ENCODE results near the gene FBXO24. TPM values are rescaled to one million over a fixed set of nuclear protein-coding genes. Genes with fewer than 3 reads are reported as not detected.
A peak's percentile ranks its signal among the peaks of the same experiment; 100 is the strongest.

FBXO24 gene
- total and polyA plus RNA-seq, 9 of the 15 experiments (the other 6 are each of a cell fraction or from before 2014, with no cell fraction given) = 0.17 to 0.95 (median 0.50) TPM

DNA sequence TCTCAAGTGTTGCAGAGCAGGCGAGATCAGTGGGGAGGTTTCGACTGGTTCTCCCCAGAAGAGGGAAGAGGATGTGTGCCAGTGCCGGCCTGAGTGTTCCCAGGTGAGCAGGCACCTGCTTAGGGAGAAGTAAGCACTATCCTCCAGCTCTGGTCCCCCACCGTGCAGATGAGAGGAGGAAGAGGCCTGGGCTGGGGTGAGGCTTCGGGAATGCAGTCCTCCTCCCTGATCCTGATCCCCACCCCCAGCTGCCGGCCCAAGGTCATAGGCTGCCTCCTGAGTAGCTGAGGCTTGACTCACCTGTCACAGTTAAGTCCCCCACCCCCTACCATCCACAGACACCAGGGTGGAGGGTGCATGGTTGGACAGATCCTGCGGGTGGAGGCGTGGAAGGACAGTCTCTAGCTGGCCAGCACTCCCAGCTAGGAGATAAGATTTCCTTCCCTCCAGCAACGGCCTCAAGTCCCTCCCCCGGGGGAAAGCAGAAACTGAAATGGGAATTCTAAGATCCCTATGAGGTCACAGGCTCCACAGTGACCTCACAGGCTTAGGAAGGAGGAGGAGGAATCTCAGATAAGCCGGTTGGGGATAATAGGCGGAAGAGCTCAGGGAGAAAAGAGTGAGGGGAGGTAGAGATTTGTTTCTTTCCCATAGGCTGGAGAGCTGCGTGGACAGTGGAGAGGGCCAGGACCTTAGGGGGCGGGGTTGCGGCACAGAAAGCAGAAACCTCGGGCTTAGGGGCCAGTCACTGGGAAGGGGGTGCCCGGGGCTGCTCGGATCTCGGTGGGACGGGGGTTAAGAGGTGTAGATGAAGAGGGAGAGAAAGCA lies 1.2 kb upstream of the FBXO24 start (continued):
- TF ChIP-seq, protein P1, sequence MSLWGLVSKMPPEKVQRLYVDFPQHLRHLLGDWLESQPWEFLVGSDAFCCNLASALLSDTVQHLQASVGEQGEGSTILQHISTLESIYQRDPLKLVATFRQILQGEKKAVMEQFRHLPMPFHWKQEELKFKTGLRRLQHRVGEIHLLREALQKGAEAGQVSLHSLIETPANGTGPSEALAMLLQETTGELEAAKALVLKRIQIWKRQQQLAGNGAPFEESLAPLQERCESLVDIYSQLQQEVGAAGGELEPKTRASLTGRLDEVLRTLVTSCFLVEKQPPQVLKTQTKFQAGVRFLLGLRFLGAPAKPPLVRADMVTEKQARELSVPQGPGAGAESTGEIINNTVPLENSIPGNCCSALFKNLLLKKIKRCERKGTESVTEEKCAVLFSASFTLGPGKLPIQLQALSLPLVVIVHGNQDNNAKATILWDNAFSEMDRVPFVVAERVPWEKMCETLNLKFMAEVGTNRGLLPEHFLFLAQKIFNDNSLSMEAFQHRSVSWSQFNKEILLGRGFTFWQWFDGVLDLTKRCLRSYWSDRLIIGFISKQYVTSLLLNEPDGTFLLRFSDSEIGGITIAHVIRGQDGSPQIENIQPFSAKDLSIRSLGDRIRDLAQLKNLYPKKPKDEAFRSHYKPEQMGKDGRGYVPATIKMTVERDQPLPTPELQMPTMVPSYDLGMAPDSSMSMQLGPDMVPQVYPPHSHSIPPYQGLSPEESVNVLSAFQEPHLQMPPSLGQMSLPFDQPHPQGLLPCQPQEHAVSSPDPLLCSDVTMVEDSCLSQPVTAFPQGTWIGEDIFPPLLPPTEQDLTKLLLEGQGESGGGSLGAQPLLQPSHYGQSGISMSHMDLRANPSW (CRISPR knock-in tag; IDR thresholded peaks at IDR 0.05) = no peak
- no peak for TF ChIP-seq RFX7 (CRISPR knock-in tag; IDR thresholded peaks at IDR 0.05)
- TF ChIP-seq XRCC4 (IDR thresholded peaks at IDR 0.05; ENCODE audit: extremely low read depth, insufficient read depth, insufficient read length) = no peak
- no peak for TF ChIP-seq ZNF589 (CRISPR knock-in tag; IDR thresholded peaks at IDR 0.05; ENCODE audit: low read depth)
- no peak for TF ChIP-seq ZKSCAN3 (CRISPR knock-in tag; IDR thresholded peaks at IDR 0.05)
- no peak for TF ChIP-seq RBM34 (IDR thresholded peaks at IDR 0.05; ENCODE audit: borderline replicate concordance, insufficient read depth, low read length)
- TF ChIP-seq HDAC8 (tag; IDR thresholded peaks at IDR 0.05) = no peak
- no peak for TF ChIP-seq SLC30A9 (CRISPR knock-in tag; IDR thresholded peaks at IDR 0.05)
- TF ChIP-seq NBN (IDR thresholded peaks at IDR 0.05; ENCODE audit: low read depth) = no peak; the same call in 1 of the 2 replicates
- TF ChIP-seq ZNF79 (CRISPR knock-in tag; IDR thresholded peaks at IDR 0.05; ENCODE audit: low read depth) = no peak
- no peak for TF ChIP-seq TCFL5 (CRISPR knock-in tag; conservative IDR thresholded peaks at IDR 0.05)
- 0 out of 2 replicates have a peak, but pooled peaks have one; percentile 33 for TF ChIP-seq ZBTB1 (CRISPR knock-in tag; IDR thresholded peaks at IDR 0.05; ENCODE audit: borderline replicate concordance, low read depth)
- no peak for TF ChIP-seq E2F3 (CRISPR knock-in tag; IDR thresholded peaks at IDR 0.05)
- no peak for TF ChIP-seq PTRF (tag; IDR thresholded peaks at IDR 0.05)
- TF ChIP-seq, protein P2, sequence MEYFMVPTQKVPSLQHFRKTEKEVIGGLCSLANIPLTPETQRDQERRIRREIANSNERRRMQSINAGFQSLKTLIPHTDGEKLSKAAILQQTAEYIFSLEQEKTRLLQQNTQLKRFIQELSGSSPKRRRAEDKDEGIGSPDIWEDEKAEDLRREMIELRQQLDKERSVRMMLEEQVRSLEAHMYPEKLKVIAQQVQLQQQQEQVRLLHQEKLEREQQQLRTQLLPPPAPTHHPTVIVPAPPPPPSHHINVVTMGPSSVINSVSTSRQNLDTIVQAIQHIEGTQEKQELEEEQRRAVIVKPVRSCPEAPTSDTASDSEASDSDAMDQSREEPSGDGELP (CRISPR knock-in tag; IDR thresholded peaks at IDR 0.05; ENCODE audit: borderline replicate concordance) = peak; percentile 37; the same call in 1 of the 2 replicates
- TF ChIP-seq ZNF354B (CRISPR knock-in tag; IDR thresholded peaks at IDR 0.05) = no peak
- no peak for TF ChIP-seq KLF6 (CRISPR knock-in tag; IDR thresholded peaks at IDR 0.05; ENCODE audit: borderline replicate concordance)
- TF ChIP-seq, protein P3, sequence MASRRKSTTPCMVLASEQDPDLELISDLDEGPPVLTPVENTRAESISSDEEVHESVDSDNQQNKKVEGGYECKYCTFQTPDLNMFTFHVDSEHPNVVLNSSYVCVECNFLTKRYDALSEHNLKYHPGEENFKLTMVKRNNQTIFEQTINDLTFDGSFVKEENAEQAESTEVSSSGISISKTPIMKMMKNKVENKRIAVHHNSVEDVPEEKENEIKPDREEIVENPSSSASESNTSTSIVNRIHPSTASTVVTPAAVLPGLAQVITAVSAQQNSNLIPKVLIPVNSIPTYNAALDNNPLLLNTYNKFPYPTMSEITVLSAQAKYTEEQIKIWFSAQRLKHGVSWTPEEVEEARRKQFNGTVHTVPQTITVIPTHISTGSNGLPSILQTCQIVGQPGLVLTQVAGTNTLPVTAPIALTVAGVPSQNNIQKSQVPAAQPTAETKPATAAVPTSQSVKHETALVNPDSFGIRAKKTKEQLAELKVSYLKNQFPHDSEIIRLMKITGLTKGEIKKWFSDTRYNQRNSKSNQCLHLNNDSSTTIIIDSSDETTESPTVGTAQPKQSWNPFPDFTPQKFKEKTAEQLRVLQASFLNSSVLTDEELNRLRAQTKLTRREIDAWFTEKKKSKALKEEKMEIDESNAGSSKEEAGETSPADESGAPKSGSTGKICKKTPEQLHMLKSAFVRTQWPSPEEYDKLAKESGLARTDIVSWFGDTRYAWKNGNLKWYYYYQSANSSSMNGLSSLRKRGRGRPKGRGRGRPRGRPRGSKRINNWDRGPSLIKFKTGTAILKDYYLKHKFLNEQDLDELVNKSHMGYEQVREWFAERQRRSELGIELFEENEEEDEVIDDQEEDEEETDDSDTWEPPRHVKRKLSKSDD (conservative IDR thresholded peaks at IDR 0.05; ENCODE audit: low read length) = no peak
- no peak for TF ChIP-seq POLR2B (IDR thresholded peaks at IDR 0.05; ENCODE audit: low read depth, partially characterized antibody)
- TF ChIP-seq GATAD2A (IDR thresholded peaks at IDR 0.05) = no peak
- TF ChIP-seq LARP7 (IDR thresholded peaks at IDR 0.05) = 0 out of 2 replicates have a peak, but pooled peaks have one; percentile 9
- peak; percentile 65; the same call in 1 of the 2 replicates for TF ChIP-seq MTA3 (IDR thresholded peaks at IDR 0.05; ENCODE audit: borderline replicate concordance)
